GM18499 (cell line): ENCODE results near the gene TTC1.
A peak's percentile ranks its signal among the peaks of the same experiment; 100 is the strongest.

ENCODE experiments used
- ATAC-seq: cut with Tn5 transposase; IDR thresholded peaks from one replicate; pipeline ENCODE4 v1.9.1; 2021; ENCODE audit warnings: moderate number of reproducible peaks; ENCODE audit not compliant: insufficient read depth, unreplicated experiment

The TTC1 gene

GRCh38 chr5:160081495-160081894 is 72.6 kb downstream of the TTC1 start:
- no peak for ATAC-seq

GRCh38 chr5:160082614-160083500 is 73.9 kb downstream of the TTC1 start:
- no peak for ATAC-seq

- ATAC-seq, result no peak
These were observed 74.6 kb downstream of the TTC1 start for GRCh38 chr5:160083501-160083900.

- no peak for ATAC-seq
These were observed 75.2 kb downstream of the TTC1 start for GRCh38 chr5:160084144-160084543.

GRCh38 chr5:160087199-160087598 is 78.3 kb downstream of the TTC1 start:
- no peak for ATAC-seq

GRCh38 chr5:160088805-160089204 is 79.9 kb downstream of the TTC1 start:
- no peak for ATAC-seq

GRCh38 chr5:160089531-160089930 is 80.6 kb downstream of the TTC1 start:
- no peak for ATAC-seq

- ATAC-seq, result no peak
These were observed 81.1 kb downstream of the TTC1 start for GRCh38 chr5:160090059-160090458.

GRCh38 chr5:160092514-160092913 is 83.6 kb downstream of the TTC1 start:
- no peak for ATAC-seq

- peak; percentile 77 for ATAC-seq
These were observed 84.2 kb downstream of the TTC1 start for GRCh38 chr5:160092960-160093707.

- ATAC-seq, result no peak
These were observed 87.2 kb downstream of the TTC1 start for GRCh38 chr5:160096178-160096577.

- ATAC-seq, result no peak
These were observed 89.1 kb downstream of the TTC1 start for GRCh38 chr5:160097991-160098390.

GRCh38 chr5:160105686-160106360 is 96.9 kb downstream of the TTC1 start:
- peak; percentile 82 for ATAC-seq

- no peak for ATAC-seq
These were observed 99.2 kb downstream of the TTC1 start for GRCh38 chr5:160108124-160108523.
